ENCODE data around the gene ALDH1B1.
"Not testable (repeated sequence)": the region's sequence is repeated elsewhere in the genome, so short reads cannot be mapped to it uniquely, and the experiment has no call there.

Gene ALDH1B1

GRCh38 chr9:38387066-38387465, 5.4 kb upstream of the ALDH1B1 start:
- no peak for DNase-seq (ENCODE audit: low read depth)

- DNase-seq (ENCODE audit: low read depth) = no peak
These were observed 4.8 kb upstream of the ALDH1B1 start for GRCh38 chr9:38387751-38388150.

- no peak for DNase-seq (ENCODE audit: low read depth)
These were observed 3.9 kb upstream of the ALDH1B1 start for GRCh38 chr9:38388283-38389223.

- no peak for DNase-seq (ENCODE audit: low read depth)
These were observed 3.2 kb upstream of the ALDH1B1 start for GRCh38 chr9:38389313-38389712.

GRCh38 chr9:38390442-38390841, 2.1 kb upstream of the ALDH1B1 start:
- no peak for DNase-seq (ENCODE audit: low read depth)

GRCh38 chr9:38390851-38391250, 1.7 kb upstream of the ALDH1B1 start:
- no peak for DNase-seq (ENCODE audit: low read depth)

- no peak for DNase-seq (ENCODE audit: low read depth)
These were observed 1.0 kb upstream of the ALDH1B1 start for GRCh38 chr9:38391278-38392118.

GRCh38 chr9:38393128-38393796, 760 bp downstream of the ALDH1B1 start:
- DNase-seq (ENCODE audit: low read depth) = peak; percentile 3

GRCh38 chr9:38394416-38394815, 1.9 kb downstream of the ALDH1B1 start:
- no peak for DNase-seq (ENCODE audit: low read depth)

- DNase-seq (ENCODE audit: low read depth) = no peak
These were observed 3.3 kb downstream of the ALDH1B1 start for GRCh38 chr9:38395653-38396370.

GRCh38 chr9:38396371-38396671, 3.8 kb downstream of the ALDH1B1 start:
- no peak for DNase-seq (ENCODE audit: low read depth)

GRCh38 chr9:38399191-38399590, 6.7 kb downstream of the ALDH1B1 start:
- not testable (repeated sequence) for DNase-seq (ENCODE audit: low read depth)

GRCh38 chr9:38401994-38402393, 9.5 kb downstream of the ALDH1B1 start:
- no peak for DNase-seq (ENCODE audit: low read depth)

- no peak for DNase-seq (ENCODE audit: low read depth)
These were observed 11.8 kb downstream of the ALDH1B1 start for GRCh38 chr9:38404314-38404713.

GRCh38 chr9:38405785-38406184, 13.3 kb downstream of the ALDH1B1 start:
- DNase-seq (ENCODE audit: low read depth) = no peak

- no peak for DNase-seq (ENCODE audit: low read depth)
These were observed 14.1 kb downstream of the ALDH1B1 start for GRCh38 chr9:38406476-38407186.

- no peak for DNase-seq (ENCODE audit: low read depth)
These were observed 16.2 kb downstream of the ALDH1B1 start for GRCh38 chr9:38408719-38409118.

GRCh38 chr9:38412751-38413150, 20.2 kb downstream of the ALDH1B1 start:
- DNase-seq (ENCODE audit: low read depth) = no peak

- DNase-seq (ENCODE audit: low read depth) = no peak
These were observed 20.8 kb downstream of the ALDH1B1 start for GRCh38 chr9:38413283-38413682.

GRCh38 chr9:38414040-38414723, 21.7 kb downstream of the ALDH1B1 start:
- no peak for DNase-seq (ENCODE audit: low read depth)

- DNase-seq (ENCODE audit: low read depth) = no peak
These were observed 23.4 kb downstream of the ALDH1B1 start for GRCh38 chr9:38415856-38416255.
